H9 (cell line): ENCODE data around the gene CHST1. TPM values are rescaled to one million over a fixed set of nuclear protein-coding genes. Genes with fewer than 3 reads are reported as not detected.

Experiments
- DNase-seq: peaks from one replicate; pipeline ENCODE4 v3.0.0-alpha.2; 2017
- H2AFZ ChIP-seq: one replicate; pipeline ENCODE4 v1.6.1; 2013; ENCODE audit warnings: mild to moderate bottlenecking, low read length, control low read depth, moderate library complexity
- H2AK5ac ChIP-seq: 2 replicates; pipeline ENCODE4 v1.6.1; 2013; ENCODE audit warnings: low read length, control low read depth, mixed read lengths; ENCODE audit not compliant: insufficient read length
- H2BK120ac ChIP-seq: one replicate; pipeline ENCODE4 v1.6.1; 2013; ENCODE audit warnings: low read depth, mild to moderate bottlenecking, low read length, control low read depth, inconsistent platforms; ENCODE audit not compliant: poor library complexity, severe bottlenecking
- H2BK12ac ChIP-seq: 2 replicates; pipeline ENCODE4 v1.6.1; 2013; ENCODE audit warnings: low read length, control low read depth, mixed read lengths, low read depth; ENCODE audit not compliant: insufficient read length
- H2BK15ac ChIP-seq: 2 replicates; pipeline ENCODE4 v1.6.1; 2013; ENCODE audit warnings: low read depth, low read length, control low read depth
- H2BK20ac ChIP-seq: one replicate; pipeline ENCODE4 v1.6.1; 2013; ENCODE audit warnings: low read depth, mild to moderate bottlenecking, low read length, control low read depth, inconsistent platforms; ENCODE audit not compliant: poor library complexity, severe bottlenecking
- H2BK5ac ChIP-seq: 2 replicates; pipeline ENCODE4 v1.6.1; 2013; ENCODE audit warnings: low read length, control low read depth, mixed read lengths; ENCODE audit not compliant: insufficient read length
- H3K14ac ChIP-seq: 2 replicates; pipeline ENCODE4 v1.6.1; 2013; ENCODE audit warnings: low read length, control low read depth; ENCODE audit not compliant: insufficient read depth
- H3K18ac ChIP-seq: 2 replicates; pipeline ENCODE4 v1.6.1; 2013; ENCODE audit warnings: low read depth, mild to moderate bottlenecking, mixed read lengths, low read length, control low read depth; ENCODE audit not compliant: insufficient read length
- H3K23ac ChIP-seq: 2 replicates; pipeline ENCODE4 v1.6.1; 2013; ENCODE audit warnings: low read length, control low read depth, mixed read lengths, low read depth; ENCODE audit not compliant: insufficient read length
- H3K23me2 ChIP-seq: 2 replicates; pipeline ENCODE4 v1.6.1; 2013; ENCODE audit warnings: low read depth, mild to moderate bottlenecking, mixed read lengths, low read length, control low read depth; ENCODE audit not compliant: insufficient read length, poor library complexity, severe bottlenecking
- H3K27ac ChIP-seq: 2 replicates; pipeline ENCODE4 v1.5.1; 2013; ENCODE audit warnings: low read length, control low read depth, mixed read lengths, low read depth; ENCODE audit not compliant: insufficient read length
- H3K27me3 ChIP-seq: 2 replicates; pipeline ENCODE4 v1.6.1; 2013; ENCODE audit warnings: low read length, control low read depth, inconsistent platforms; ENCODE audit not compliant: insufficient read depth
- H3K4ac ChIP-seq: 2 replicates; pipeline ENCODE4 v1.6.1; 2013; ENCODE audit warnings: low read depth, mild to moderate bottlenecking, control low read depth, inconsistent platforms, low read length, moderate library complexity
- H3K4me1 ChIP-seq: 2 replicates; pipeline ENCODE4 v1.6.1; 2013; ENCODE audit warnings: low read length, control low read depth, inconsistent platforms; ENCODE audit not compliant: insufficient read depth
- H3K4me2 ChIP-seq: 2 replicates; pipeline ENCODE4 v1.6.1; 2013; ENCODE audit warnings: low read length, control low read depth, mixed read lengths; ENCODE audit not compliant: insufficient read length, insufficient read depth
- H3K56ac ChIP-seq: 2 replicates; pipeline ENCODE4 v1.6.1; 2013; ENCODE audit warnings: low read depth, mild to moderate bottlenecking, mixed read lengths, low read length, control low read depth; ENCODE audit not compliant: insufficient read length
- H3K79me1 ChIP-seq: 2 replicates; pipeline ENCODE4 v1.6.1; 2013; ENCODE audit warnings: low read depth, mild to moderate bottlenecking, moderate library complexity, low read length, control low read depth, inconsistent platforms; ENCODE audit not compliant: insufficient read depth, poor library complexity, severe bottlenecking
- H3K79me2 ChIP-seq: 2 replicates; pipeline ENCODE4 v1.6.1; 2013; ENCODE audit warnings: low read length, control low read depth, inconsistent platforms; ENCODE audit not compliant: insufficient read depth
- H3K9ac ChIP-seq: 2 replicates; pipeline ENCODE4 v1.6.1; 2013; ENCODE audit warnings: low read length, control low read depth, mixed read lengths; ENCODE audit not compliant: insufficient read length; ENCODE audit errors: extremely low read depth
- H3K9me3 ChIP-seq: one replicate; pipeline ENCODE4 v1.6.1; 2013; ENCODE audit warnings: low read depth, low read length, inconsistent platforms; ENCODE audit not compliant: control insufficient read depth
- H3T11ph ChIP-seq: one replicate; pipeline ENCODE4 v1.6.1; 2013; ENCODE audit warnings: mild to moderate bottlenecking, low read length, control low read depth, inconsistent platforms
- H4K20me1 ChIP-seq: one replicate; pipeline ENCODE4 v1.6.1; 2013; ENCODE audit not compliant: control insufficient read depth, insufficient read length, insufficient read depth
- H4K5ac ChIP-seq: 2 replicates; pipeline ENCODE4 v1.6.1; 2013; ENCODE audit warnings: low read depth, mild to moderate bottlenecking, mixed read lengths, low read length, control low read depth; ENCODE audit not compliant: insufficient read length
- H4K8ac ChIP-seq: replicated peaks from 2 replicates; pipeline ENCODE4 v1.6.1; 2013; ENCODE audit warnings: low read length, control low read depth, mixed read lengths, low read depth; ENCODE audit not compliant: insufficient read length
- H4K91ac ChIP-seq: 2 replicates; pipeline ENCODE4 v1.6.1; 2013; ENCODE audit warnings: low read depth, mild to moderate bottlenecking, moderate library complexity, mixed read lengths, low read length, control low read depth; ENCODE audit not compliant: insufficient read length
- H3K27ac Mint-ChIP-seq, 3 experiments: 2 replicates in 2 of 3; 3 replicates in 1 of 3; pipeline ENCODE4 v1.8.0; 2020 to 2021; ENCODE audit warnings: mixed read lengths in 3 of 3, mild to moderate bottlenecking in 1 of 3, moderate library complexity in 1 of 3
- H3K27me3 Mint-ChIP-seq: 2 replicates; pipeline ENCODE4 v1.8.0; 2021; ENCODE audit warnings: low read depth, mild to moderate bottlenecking, moderate library complexity, mixed read lengths
- H3K36me3 Mint-ChIP-seq, 3 experiments: 2 replicates in 2 of 3; 3 replicates in 1 of 3; pipeline ENCODE4 v1.8.0; 2020 to 2021; ENCODE audit warnings: low read depth in 3 of 3, mixed read lengths in 3 of 3; ENCODE audit not compliant: insufficient read depth in 1 of 3
- H3K4me1 Mint-ChIP-seq, 2 experiments: 2 replicates each; pipeline ENCODE4 v1.8.0; 2020; ENCODE audit warnings: mixed read lengths in 2 of 2
- H3K4me3 Mint-ChIP-seq, 2 experiments: 2 replicates in 1 of 2; 3 replicates in 1 of 2; pipeline ENCODE4 v1.8.0; 2020 to 2021; ENCODE audit warnings: mild to moderate bottlenecking in 2 of 2, mixed read lengths in 2 of 2, moderate library complexity in 1 of 2
- H3K9me3 Mint-ChIP-seq, 2 experiments: 2 replicates in 1 of 2; 3 replicates in 1 of 2; pipeline ENCODE4 v1.8.0; 2020; ENCODE audit warnings: mild to moderate bottlenecking in 2 of 2, mixed read lengths in 2 of 2, moderate library complexity in 1 of 2
- WGBS: extraction: QIAGEN DNeasy Blood & Tissue Kit; methylation state at CpG from one replicate; pipeline ENCODE4 v1.1.7; 2013; ENCODE audit warnings: missing lambda C conversion rate, low lambda C conversion rate, mixed read lengths; ENCODE audit not compliant: insufficient read length; ENCODE audit errors: extremely low coverage; 5-methylcytosine and 5-hydroxymethylcytosine counted together
- total RNA-seq: library from RNA; stranded (reverse); gene quantifications from 2 replicates; pipeline ENCODE4 v1.2.1, GENCODE V29; 2021
- TF ChIP-seq, protein P1 (sequence below): fragments of 200-600 bp; sonication (generic); conservative IDR thresholded peaks from 3 replicates; pipeline ENCODE4 v1.8.0; 2021; ENCODE audit warnings: antibody characterized with exemption, mild to moderate bottlenecking

Gene CHST1
- total RNA-seq, 1 experiment from 2014 or later, result 0.57 TPM

- no peak overlapping the region for H4K91ac ChIP-seq
- H3K23ac ChIP-seq, result no peak overlapping the region
- H2AK5ac ChIP-seq, result no peak overlapping the region
- Mint-ChIP-seq H3K4me3 (no peak overlapping the region; a peak in 1 of 5 replicates), H3K27me3 (peaks cover 21% of the 10 kb centered on the region), H3K4me1 (peaks cover 23 to 29% of the 10 kb centered on the region in 2 experiments), H3K27ac (peak overlapping the region in 1 of 3 experiments; percentile 63; a peak in 1 of 7 replicates), H3K9me3 (no peaks in the 10 kb centered on the region), H3K36me3 (no peaks in the 10 kb centered on the region; a peak in 1 of 7 replicates)
- H3K4ac ChIP-seq, result no peak overlapping the region
- H3K27ac ChIP-seq, result no peak overlapping the region
- no peaks in the 10 kb centered on the region for H3K79me1 ChIP-seq
- no peak overlapping the region for H2BK12ac ChIP-seq
- no peak overlapping the region for H4K5ac ChIP-seq
- no peaks in the 10 kb centered on the region for H3K79me2 ChIP-seq
- H3T11ph ChIP-seq, result no peak overlapping the region
- H3K4me1 ChIP-seq, result no peaks in the 10 kb centered on the region
- DNase-seq, result no peak
- no peaks in the 10 kb centered on the region for H3K9me3 ChIP-seq
- no peak overlapping the region for H3K9ac ChIP-seq
- TF ChIP-seq, protein P1, sequence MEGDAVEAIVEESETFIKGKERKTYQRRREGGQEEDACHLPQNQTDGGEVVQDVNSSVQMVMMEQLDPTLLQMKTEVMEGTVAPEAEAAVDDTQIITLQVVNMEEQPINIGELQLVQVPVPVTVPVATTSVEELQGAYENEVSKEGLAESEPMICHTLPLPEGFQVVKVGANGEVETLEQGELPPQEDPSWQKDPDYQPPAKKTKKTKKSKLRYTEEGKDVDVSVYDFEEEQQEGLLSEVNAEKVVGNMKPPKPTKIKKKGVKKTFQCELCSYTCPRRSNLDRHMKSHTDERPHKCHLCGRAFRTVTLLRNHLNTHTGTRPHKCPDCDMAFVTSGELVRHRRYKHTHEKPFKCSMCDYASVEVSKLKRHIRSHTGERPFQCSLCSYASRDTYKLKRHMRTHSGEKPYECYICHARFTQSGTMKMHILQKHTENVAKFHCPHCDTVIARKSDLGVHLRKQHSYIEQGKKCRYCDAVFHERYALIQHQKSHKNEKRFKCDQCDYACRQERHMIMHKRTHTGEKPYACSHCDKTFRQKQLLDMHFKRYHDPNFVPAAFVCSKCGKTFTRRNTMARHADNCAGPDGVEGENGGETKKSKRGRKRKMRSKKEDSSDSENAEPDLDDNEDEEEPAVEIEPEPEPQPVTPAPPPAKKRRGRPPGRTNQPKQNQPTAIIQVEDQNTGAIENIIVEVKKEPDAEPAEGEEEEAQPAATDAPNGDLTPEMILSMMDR, result no peak
- H3K56ac ChIP-seq, result no peak overlapping the region
- no peak overlapping the region for H2BK15ac ChIP-seq
- H4K20me1 ChIP-seq, result no peaks in the 10 kb centered on the region
- H2AFZ ChIP-seq, result no peak overlapping the region
- no peaks in the 10 kb centered on the region for H3K27me3 ChIP-seq
- no CpG with 5 or more reads among the region's 6 CpGs for WGBS
- no peaks in the 10 kb centered on the region for H3K23me2 ChIP-seq
- no peak overlapping the region for H4K8ac ChIP-seq
- H2BK120ac ChIP-seq, result no peak overlapping the region
- no peak overlapping the region for H3K4me2 ChIP-seq
- H3K14ac ChIP-seq, result no peak overlapping the region
- H3K18ac ChIP-seq, result no peak overlapping the region
- no peak overlapping the region for H2BK20ac ChIP-seq
- no peak overlapping the region for H2BK5ac ChIP-seq
These were observed 9.6 kb downstream of the CHST1 start for GRCh38 chr11:45655831-45656230.
